Activated CD8-positive, alpha-beta T cell treated with anti-CD3 and anti-CD28 coated beads for 36 hours (primary cell): ENCODE results near the gene FAM3A. TPM values are rescaled to one million over a fixed set of nuclear protein-coding genes. Genes with fewer than 3 reads are reported as not detected.
"Not testable (repeated sequence)": the region's sequence is repeated elsewhere in the genome, so short reads cannot be mapped to it uniquely, and the experiment has no call there.

Experiments
- ATAC-seq: fragments of 200-7000 bp; cut with Tn5 transposase; one replicate; pipeline ENCODE4 v1.10.0; 2021; ENCODE audit warnings: mild to moderate bottlenecking, moderate library complexity
- CTCF ChIA-PET: fragments of 350-600 bp; sonication (Branson Sonifier 250); formaldehyde crosslinking; loops from one replicate; lab custom pipeline; 2021; ENCODE audit warnings: antibody characterized with exemption; lab: Charles Lee
- POLR2A ChIA-PET: fragments of 350-600 bp; sonication (Branson Sonifier 250); formaldehyde crosslinking; loops from one replicate; lab custom pipeline; 2021; ENCODE audit warnings: antibody characterized with exemption; lab: Charles Lee
- DNase-seq: peaks from one replicate; pipeline ENCODE4 v3.0.0-alpha.2; 2020
- H3K27ac Mint-ChIP-seq: one replicate; pipeline ENCODE4 v1.8.0; 2021; ENCODE audit warnings: mild to moderate bottlenecking, mixed read lengths
- H3K27me3 Mint-ChIP-seq: one replicate; pipeline ENCODE4 v1.8.0; 2021; ENCODE audit warnings: mixed read lengths
- H3K36me3 Mint-ChIP-seq: one replicate; pipeline ENCODE4 v1.8.0; 2021; ENCODE audit warnings: low read depth, mixed read lengths
- H3K4me1 Mint-ChIP-seq: one replicate; pipeline ENCODE4 v1.8.0; 2021; ENCODE audit warnings: low read depth, mixed read lengths
- H3K4me3 Mint-ChIP-seq: one replicate; pipeline ENCODE4 v1.8.0; 2021; ENCODE audit warnings: mild to moderate bottlenecking, moderate library complexity, mixed read lengths
- H3K9me3 Mint-ChIP-seq: one replicate; pipeline ENCODE4 v1.8.0; 2021; ENCODE audit warnings: mixed read lengths
- intact Hi-C: fragments of 100-400 bp; cut with micrococcal nuclease; formaldehyde crosslinking; loops from one replicate; pipeline ENCODE4 v1.10.0; 2022
- total RNA-seq, 2 experiments: library from RNA; stranded (reverse); gene quantifications; one replicate each; pipeline ENCODE4 v1.2.3, GENCODE V29; 2021
- TF ChIP-seq, protein P1 (sequence below): fragments of 200-600 bp; IDR thresholded peaks from one replicate; pipeline ENCODE4 v1.8.0; 2022; ENCODE audit warnings: antibody characterized with exemption, mild to moderate bottlenecking

Gene FAM3A
- total RNA-seq, 2 experiments from 2014 or later = 27.9 to 31.9 TPM

DNA sequence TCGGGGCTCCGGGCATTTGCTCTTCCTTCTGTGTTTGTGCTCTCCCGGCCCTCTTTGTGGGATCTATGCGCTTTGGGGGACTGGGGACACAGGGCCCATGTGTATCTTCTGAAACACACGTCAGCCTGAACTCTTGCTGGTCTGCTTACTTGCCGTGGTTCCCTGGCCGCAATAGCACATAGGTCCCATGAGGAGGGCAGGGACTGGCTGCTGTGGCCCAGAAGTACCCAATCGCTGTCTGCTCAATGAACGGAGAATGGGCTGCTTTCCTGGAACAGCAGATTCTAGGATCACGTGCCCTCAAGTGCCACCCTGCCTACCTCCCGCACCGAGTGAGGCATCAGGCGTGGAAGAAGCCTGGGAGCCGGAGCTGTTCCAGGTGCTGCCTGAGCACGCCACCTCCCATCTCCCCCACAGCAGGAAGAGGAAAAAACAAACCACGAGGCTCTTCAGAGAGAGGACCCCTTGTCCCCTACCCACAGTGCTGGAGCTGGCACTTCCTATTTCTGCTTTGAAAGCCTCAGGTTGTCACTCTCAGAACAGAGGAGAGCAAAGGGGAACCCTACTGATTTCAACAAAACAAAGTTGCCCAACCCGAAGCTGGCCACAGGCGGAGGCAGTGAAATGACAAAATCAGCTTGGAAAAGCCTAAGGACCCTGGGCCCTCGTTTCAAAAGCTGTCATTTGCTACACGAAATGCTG, 26.8 kb upstream of the FAM3A start:
- Mint-ChIP-seq H3K9me3 (no peaks in the 10 kb centered on the region), H3K27me3 (no peaks in the 10 kb centered on the region), H3K36me3 (peaks cover 38% of the 10 kb centered on the region), H3K4me3 (peak overlapping the region; percentile 79), H3K27ac (peak overlapping the region; percentile 97), H3K4me1 (peaks cover 48% of the 10 kb centered on the region)
- peak; percentile 12 for ATAC-seq
- ChIA-PET POLR2A (interaction anchor here (0.7 to 2.0 kb wide), 10 partner anchors 16 to 196 kb away, joined by 3 to 10 read pairs (median 4); partner anchors contain the start of genes ATP6AP1, DNASE1L1, RPL10 and UBL4A), CTCF (interaction anchor here (1.2 to 1.5 kb wide), 2 partner anchors 9 to 169 kb away, joined by 3 read pairs; partner anchors contain the start of gene FLNA)
- intact Hi-C loops = no loop called here
- DNase-seq = peak; percentile 62
- TF ChIP-seq, protein P1, sequence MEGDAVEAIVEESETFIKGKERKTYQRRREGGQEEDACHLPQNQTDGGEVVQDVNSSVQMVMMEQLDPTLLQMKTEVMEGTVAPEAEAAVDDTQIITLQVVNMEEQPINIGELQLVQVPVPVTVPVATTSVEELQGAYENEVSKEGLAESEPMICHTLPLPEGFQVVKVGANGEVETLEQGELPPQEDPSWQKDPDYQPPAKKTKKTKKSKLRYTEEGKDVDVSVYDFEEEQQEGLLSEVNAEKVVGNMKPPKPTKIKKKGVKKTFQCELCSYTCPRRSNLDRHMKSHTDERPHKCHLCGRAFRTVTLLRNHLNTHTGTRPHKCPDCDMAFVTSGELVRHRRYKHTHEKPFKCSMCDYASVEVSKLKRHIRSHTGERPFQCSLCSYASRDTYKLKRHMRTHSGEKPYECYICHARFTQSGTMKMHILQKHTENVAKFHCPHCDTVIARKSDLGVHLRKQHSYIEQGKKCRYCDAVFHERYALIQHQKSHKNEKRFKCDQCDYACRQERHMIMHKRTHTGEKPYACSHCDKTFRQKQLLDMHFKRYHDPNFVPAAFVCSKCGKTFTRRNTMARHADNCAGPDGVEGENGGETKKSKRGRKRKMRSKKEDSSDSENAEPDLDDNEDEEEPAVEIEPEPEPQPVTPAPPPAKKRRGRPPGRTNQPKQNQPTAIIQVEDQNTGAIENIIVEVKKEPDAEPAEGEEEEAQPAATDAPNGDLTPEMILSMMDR = no peak

DNA sequence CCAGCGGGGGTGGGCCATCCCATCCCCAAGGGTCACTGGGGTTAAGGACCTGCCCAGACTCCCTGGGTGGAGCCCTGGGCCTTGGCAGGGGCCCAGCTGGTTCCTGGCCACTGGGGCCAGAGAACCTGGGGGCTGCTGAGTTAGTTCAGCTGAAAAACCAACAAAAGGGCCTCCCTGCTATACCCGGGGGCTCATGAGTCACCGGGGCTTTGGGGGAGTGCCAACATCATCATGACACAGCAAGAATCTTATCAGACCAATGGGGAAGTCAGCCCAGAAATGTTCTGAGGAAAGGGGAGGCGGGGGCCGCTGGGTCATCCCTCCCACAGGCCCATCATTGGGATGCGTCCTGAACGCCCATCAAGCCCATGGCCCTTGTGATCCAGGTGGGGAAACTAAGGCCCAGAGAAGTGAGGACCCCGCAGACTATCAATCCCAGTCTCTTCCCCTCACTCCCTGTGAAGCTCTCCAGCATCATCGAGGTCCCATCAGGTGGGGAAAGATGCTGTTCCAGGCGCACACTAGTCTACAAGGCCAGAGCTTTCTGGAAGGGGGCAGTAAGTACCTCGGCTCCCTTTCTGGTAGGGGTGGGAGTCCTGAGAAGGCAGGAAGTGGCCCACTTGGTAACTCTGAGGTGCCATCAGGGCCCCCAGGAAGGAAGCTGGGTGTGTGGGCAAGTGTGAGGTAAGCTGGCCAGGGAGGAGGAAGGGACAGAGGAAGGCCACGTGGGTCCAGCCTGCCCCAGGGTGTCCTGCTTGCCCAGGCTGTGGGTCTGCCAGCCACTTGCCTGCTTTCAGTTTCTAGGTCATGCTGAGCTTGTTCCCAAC, 26.1 kb upstream of the FAM3A start:
- intact Hi-C loops = no loop called here
- TF ChIP-seq, protein P1 = no peak
- peaks cover 36% of the 10 kb centered on the region for H3K36me3 Mint-ChIP-seq
- ChIA-PET CTCF (interaction anchor here (0.9 to 1.5 kb wide), 2 partner anchors 8 to 15 kb away, joined by 3 to 4 read pairs; no protein-coding TSS in a partner anchor), POLR2A (interaction anchor here (0.7 to 2.0 kb wide), 10 partner anchors 15 to 169 kb away, joined by 3 to 10 read pairs (median 4); partner anchors contain the start of genes ATP6AP1, DNASE1L1, RPL10 and UBL4A)
- H3K27me3 Mint-ChIP-seq = no peaks in the 10 kb centered on the region
- peak overlapping the region; percentile 79 for H3K4me3 Mint-ChIP-seq
- H3K9me3 Mint-ChIP-seq = no peaks in the 10 kb centered on the region
- peak; percentile 79 for DNase-seq
- ATAC-seq = peak; percentile 34
- peak overlapping the region; percentile 97 for H3K27ac Mint-ChIP-seq
- peaks cover 51% of the 10 kb centered on the region for H3K4me1 Mint-ChIP-seq

DNA sequence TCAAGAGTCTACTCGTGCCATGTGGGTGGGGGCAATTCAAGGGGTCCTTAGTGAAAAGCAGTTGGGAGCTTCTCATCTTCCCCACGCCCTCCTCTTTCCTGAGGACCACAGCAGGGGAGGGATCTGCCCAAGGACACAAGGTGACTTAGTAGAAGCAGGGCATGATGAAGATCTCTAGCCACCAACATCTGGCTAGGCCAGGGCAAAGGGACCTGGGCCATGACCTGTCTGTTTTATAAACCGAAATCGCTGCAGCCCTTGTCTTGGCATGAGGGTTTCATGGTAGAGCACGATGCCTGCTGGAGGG, 25.5 kb upstream of the FAM3A start:
- ChIA-PET CTCF (interaction anchor here (0.9 to 1.5 kb wide), 3 partner anchors 8 to 168 kb away, joined by 3 to 4 read pairs (median 3); no protein-coding TSS in a partner anchor), POLR2A (interaction anchor here (0.7 to 1.6 kb wide), 5 partner anchors 15 to 168 kb away, joined by 3 to 5 read pairs (median 3); no protein-coding TSS in a partner anchor)
- DNase-seq (no peak), ATAC-seq (no peak)
- Mint-ChIP-seq H3K27me3 (no peaks in the 10 kb centered on the region), H3K4me3 (no peak overlapping the region), H3K9me3 (no peaks in the 10 kb centered on the region), H3K36me3 (peaks cover 36% of the 10 kb centered on the region), H3K27ac (peak overlapping the region; percentile 97), H3K4me1 (peaks cover 51% of the 10 kb centered on the region)
- TF ChIP-seq, protein P1 = no peak
- intact Hi-C loops = no loop called here

DNA sequence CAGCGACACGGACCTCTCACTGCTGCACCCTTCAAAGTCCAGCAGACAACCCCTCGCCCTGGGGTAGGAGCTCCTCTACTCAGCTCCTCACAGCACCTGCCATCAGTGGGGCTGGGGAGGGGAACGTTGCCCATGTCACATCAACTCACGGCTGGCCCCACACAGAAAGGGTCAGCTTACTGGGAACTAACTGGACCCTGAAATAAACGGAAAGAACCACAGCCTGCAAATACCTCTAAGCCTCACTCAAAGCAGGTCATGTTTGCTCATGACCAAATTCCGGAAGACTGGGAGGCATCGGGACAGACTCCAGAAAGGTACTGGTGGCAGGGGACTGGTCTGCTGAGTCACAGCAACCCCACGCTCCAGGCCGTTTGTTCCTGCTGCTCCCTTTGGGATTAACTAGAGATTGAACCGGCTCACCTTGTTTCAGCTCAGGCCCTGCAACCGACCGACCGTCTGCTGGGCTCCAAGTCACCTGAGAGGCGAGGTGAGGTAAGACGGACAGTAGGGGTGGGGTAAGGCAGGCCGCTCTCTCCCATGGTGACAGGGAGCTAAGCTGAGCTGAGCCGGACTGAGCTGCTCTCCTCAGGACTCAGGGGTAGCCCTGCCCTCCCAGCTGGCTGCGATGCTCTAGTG, 25.0 kb upstream of the FAM3A start:
- ATAC-seq = no peak
- peaks cover 32% of the 10 kb centered on the region for H3K36me3 Mint-ChIP-seq
- H3K9me3 Mint-ChIP-seq = no peaks in the 10 kb centered on the region
- no peak for DNase-seq
- no peaks in the 10 kb centered on the region for H3K27me3 Mint-ChIP-seq
- no peak overlapping the region for H3K4me3 Mint-ChIP-seq
- TF ChIP-seq, protein P1 = no peak
- ChIA-PET CTCF (interaction anchor here (0.9 to 1.4 kb wide), 2 partner anchors 14 to 168 kb away, joined by 3 to 4 read pairs; no protein-coding TSS in a partner anchor), POLR2A (interaction anchor here (0.7 to 1.6 kb wide), 5 partner anchors 14 to 167 kb away, joined by 3 to 5 read pairs (median 3); no protein-coding TSS in a partner anchor)
- H3K27ac Mint-ChIP-seq = peak overlapping the region; percentile 97
- intact Hi-C loops = no loop called here
- peaks cover 48% of the 10 kb centered on the region for H3K4me1 Mint-ChIP-seq

DNA sequence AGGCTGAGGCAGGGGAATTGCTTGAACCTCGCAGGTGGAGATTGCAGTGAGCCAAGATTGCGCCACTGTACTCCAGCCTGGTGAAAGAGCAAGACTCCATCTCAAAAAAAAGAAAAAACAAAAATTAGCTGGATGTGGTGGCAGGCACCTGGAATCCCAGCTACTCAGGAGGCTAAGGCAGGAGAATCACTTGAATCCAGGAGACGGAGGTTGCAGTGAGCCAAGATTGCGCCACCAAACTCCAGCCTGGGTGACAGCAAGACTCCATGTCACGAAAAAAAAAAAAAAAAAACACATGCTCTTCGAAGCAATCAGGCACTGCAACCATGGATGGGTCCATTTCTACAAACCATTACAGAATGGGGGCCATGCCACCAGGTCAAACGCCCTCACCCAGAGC, 24.3 kb upstream of the FAM3A start:
- H3K4me3 Mint-ChIP-seq, DNase-seq, H3K27me3 Mint-ChIP-seq, H3K9me3 Mint-ChIP-seq, intact Hi-C loops, ATAC-seq: not testable (repeated sequence)
- peak overlapping the region; percentile 34 for H3K27ac Mint-ChIP-seq
- H3K36me3 Mint-ChIP-seq = peaks cover 28% of the 10 kb centered on the region
- CTCF ChIA-PET = interaction anchor here (1.4 kb wide), 1 partner anchor 167 kb away, joined by 3 read pairs; no protein-coding TSS in a partner anchor
- peaks cover 46% of the 10 kb centered on the region for H3K4me1 Mint-ChIP-seq
- POLR2A ChIA-PET = interaction anchor here (1.1 to 1.2 kb wide), 2 partner anchors 8 to 53 kb away, joined by 3 read pairs; no protein-coding TSS in a partner anchor
